NK-92 treated with Interleukin-12 subunit alpha and Interleukin-12 subunit beta, amount 100 ng/mL, for 24 hours (cell line): ENCODE measurements around the gene RIN3.

Experiments used
- DNase-seq: peaks from one replicate; lab custom pipeline; 2025; lab: John Stamatoyannopoulos, UW

RIN3 gene

GRCh38 chr14:92687681-92688433 is 174.3 kb downstream of the RIN3 start:
- no peak for DNase-seq

- DNase-seq = no peak
These were observed 175.1 kb downstream of the RIN3 start for GRCh38 chr14:92688434-92689375.

- DNase-seq = no peak
These were observed 176.8 kb downstream of the RIN3 start for GRCh38 chr14:92690171-92691011.

- no peak for DNase-seq
These were observed 179.2 kb downstream of the RIN3 start for GRCh38 chr14:92692822-92693226.

GRCh38 chr14:92693998-92694795 is 180.6 kb downstream of the RIN3 start:
- no peak for DNase-seq

- no peak for DNase-seq
These were observed 181.2 kb downstream of the RIN3 start for GRCh38 chr14:92694807-92695206.

- no peak for DNase-seq
These were observed 182.0 kb downstream of the RIN3 start for GRCh38 chr14:92695562-92695961.

- DNase-seq = no peak
These were observed 182.8 kb downstream of the RIN3 start for GRCh38 chr14:92696366-92696765.

GRCh38 chr14:92698393-92698792 is 184.8 kb downstream of the RIN3 start:
- DNase-seq = no peak

- DNase-seq = no peak
These were observed 188.2 kb downstream of the RIN3 start for GRCh38 chr14:92701826-92702225.

- no peak for DNase-seq
These were observed 188.9 kb downstream of the RIN3 start for GRCh38 chr14:92702441-92702918.

GRCh38 chr14:92703516-92703915 is 189.9 kb downstream of the RIN3 start:
- DNase-seq = no peak

- no peak for DNase-seq
These were observed 190.6 kb downstream of the RIN3 start for GRCh38 chr14:92704036-92704804.

- DNase-seq = no peak
These were observed 191.2 kb downstream of the RIN3 start for GRCh38 chr14:92704821-92705220.

GRCh38 chr14:92706386-92706785 is 192.8 kb downstream of the RIN3 start:
- DNase-seq = no peak

GRCh38 chr14:92709340-92710000 is 195.9 kb downstream of the RIN3 start:
- DNase-seq = no peak

- DNase-seq = no peak
These were observed 196.4 kb downstream of the RIN3 start for GRCh38 chr14:92710001-92710341.

- no peak for DNase-seq
These were observed 198.5 kb downstream of the RIN3 start for GRCh38 chr14:92711976-92712653.

- no peak for DNase-seq
These were observed 199.1 kb downstream of the RIN3 start for GRCh38 chr14:92712654-92713051.
